Measurements from ENCODE around the gene TPRG1.

The TPRG1 gene

DNA sequence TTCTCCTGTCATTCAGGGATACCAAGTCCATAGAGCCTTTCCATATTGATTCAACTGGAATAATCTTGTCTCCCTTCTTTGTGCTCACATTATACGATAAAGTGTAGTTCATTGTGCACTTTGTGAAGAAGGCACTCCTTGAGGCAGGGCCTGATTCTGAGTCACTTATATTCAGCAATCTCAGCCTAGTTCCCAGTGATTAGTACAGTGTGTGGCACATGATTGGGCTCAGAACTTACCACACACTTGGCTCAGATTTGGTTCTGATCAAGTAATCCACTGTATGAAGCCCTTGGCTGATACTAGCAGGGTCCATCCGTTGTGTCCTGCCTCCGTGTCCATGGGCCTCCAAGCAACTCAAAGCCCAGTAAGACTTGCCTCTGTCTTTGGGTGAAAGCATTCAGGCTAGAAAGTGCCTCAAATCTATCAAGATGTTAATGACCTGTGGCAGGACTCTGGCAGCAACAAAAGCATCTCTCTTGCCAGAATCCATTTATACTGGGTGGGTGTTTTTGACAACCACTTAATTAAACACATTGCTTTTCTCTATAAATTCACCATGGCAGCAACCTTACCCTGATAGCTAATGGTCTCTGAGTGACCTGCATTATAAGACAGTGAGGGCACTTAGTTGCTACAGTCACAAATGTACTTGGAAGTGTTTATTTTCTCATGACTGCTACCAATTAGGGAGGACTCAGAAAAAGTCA, 51.3 kb downstream of the TPRG1 start:
- no peaks in the 10 kb centered on the region for H3K27me3 ChIP-seq (ENCODE audit: insufficient read depth, low read depth, severe bottlenecking)
- TF ChIP-seq, protein P1, sequence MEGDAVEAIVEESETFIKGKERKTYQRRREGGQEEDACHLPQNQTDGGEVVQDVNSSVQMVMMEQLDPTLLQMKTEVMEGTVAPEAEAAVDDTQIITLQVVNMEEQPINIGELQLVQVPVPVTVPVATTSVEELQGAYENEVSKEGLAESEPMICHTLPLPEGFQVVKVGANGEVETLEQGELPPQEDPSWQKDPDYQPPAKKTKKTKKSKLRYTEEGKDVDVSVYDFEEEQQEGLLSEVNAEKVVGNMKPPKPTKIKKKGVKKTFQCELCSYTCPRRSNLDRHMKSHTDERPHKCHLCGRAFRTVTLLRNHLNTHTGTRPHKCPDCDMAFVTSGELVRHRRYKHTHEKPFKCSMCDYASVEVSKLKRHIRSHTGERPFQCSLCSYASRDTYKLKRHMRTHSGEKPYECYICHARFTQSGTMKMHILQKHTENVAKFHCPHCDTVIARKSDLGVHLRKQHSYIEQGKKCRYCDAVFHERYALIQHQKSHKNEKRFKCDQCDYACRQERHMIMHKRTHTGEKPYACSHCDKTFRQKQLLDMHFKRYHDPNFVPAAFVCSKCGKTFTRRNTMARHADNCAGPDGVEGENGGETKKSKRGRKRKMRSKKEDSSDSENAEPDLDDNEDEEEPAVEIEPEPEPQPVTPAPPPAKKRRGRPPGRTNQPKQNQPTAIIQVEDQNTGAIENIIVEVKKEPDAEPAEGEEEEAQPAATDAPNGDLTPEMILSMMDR (IDR thresholded peaks at IDR 0.05; ENCODE audit: low read depth, low read length) = no peak
- no peak for DNase-seq
- H3K36me3 ChIP-seq = no peaks in the 10 kb centered on the region
- H3K27ac ChIP-seq = no peak overlapping the region
- H3K9me3 ChIP-seq (ENCODE audit: severe bottlenecking) = no peaks in the 10 kb centered on the region
- H3K4me3 ChIP-seq (ENCODE audit: low read depth, low read length) = no peak overlapping the region

GRCh38 chr3:189225431-189225830, 53.7 kb downstream of the TPRG1 start:
- no peaks in the 10 kb centered on the region for H3K36me3 ChIP-seq
- TF ChIP-seq, protein P1 (IDR thresholded peaks at IDR 0.05; ENCODE audit: low read depth, low read length) = no peak

DNA sequence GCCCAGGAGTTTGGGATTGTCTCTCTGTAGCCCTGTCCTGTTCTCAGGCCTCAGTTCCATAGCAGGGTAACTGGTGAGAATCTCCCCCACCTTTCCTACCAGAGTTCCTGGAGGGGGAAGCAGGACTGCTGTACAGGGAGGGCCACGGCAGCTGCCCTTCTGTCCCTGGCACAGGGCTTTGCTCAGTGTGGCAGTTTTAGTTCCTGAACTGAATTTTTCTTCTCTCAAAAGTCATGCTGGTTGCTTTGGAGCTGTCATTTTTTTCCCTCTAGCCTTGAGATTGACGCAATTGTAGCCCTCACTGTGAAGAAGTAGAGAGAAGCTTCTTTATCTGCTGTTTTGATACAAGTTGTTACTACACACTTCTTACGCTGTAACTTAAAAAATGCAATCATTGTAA, 55.5 kb downstream of the TPRG1 start:
- TF ChIP-seq, protein P1 (IDR thresholded peaks at IDR 0.05; ENCODE audit: low read depth, low read length) = no peak
- H3K9me3 ChIP-seq (ENCODE audit: severe bottlenecking) = no peaks in the 10 kb centered on the region
- no peaks in the 10 kb centered on the region for H3K36me3 ChIP-seq
- H3K27me3 ChIP-seq (ENCODE audit: insufficient read depth, low read depth, severe bottlenecking) = no peaks in the 10 kb centered on the region
- DNase-seq = no peak
- H3K27ac ChIP-seq = no peak overlapping the region
- H3K4me3 ChIP-seq (ENCODE audit: low read depth, low read length) = no peak overlapping the region

More at GRCh38 chr3:189225431-189225830, 53.7 kb downstream of the TPRG1 start:
- Histone ChIP-seq H3K9me3 (ENCODE audit: severe bottlenecking) (no peaks in the 10 kb centered on the region), H3K4me3 (ENCODE audit: low read depth, low read length) (no peak overlapping the region), H3K27ac (no peak overlapping the region), H3K27me3 (ENCODE audit: insufficient read depth, low read depth, severe bottlenecking) (no peaks in the 10 kb centered on the region)
- no peak for DNase-seq

GRCh38 chr3:189229196-189229828, 57.5 kb downstream of the TPRG1 start:
- Histone ChIP-seq H3K9me3 (ENCODE audit: severe bottlenecking) (no peaks in the 10 kb centered on the region), H3K27me3 (ENCODE audit: insufficient read depth, low read depth, severe bottlenecking) (no peaks in the 10 kb centered on the region), H3K27ac (no peak overlapping the region), H3K36me3 (no peaks in the 10 kb centered on the region), H3K4me3 (ENCODE audit: low read depth, low read length) (no peak overlapping the region)
- no peak for DNase-seq
- TF ChIP-seq, protein P1 (IDR thresholded peaks at IDR 0.05; ENCODE audit: low read depth, low read length) = no peak

DNA sequence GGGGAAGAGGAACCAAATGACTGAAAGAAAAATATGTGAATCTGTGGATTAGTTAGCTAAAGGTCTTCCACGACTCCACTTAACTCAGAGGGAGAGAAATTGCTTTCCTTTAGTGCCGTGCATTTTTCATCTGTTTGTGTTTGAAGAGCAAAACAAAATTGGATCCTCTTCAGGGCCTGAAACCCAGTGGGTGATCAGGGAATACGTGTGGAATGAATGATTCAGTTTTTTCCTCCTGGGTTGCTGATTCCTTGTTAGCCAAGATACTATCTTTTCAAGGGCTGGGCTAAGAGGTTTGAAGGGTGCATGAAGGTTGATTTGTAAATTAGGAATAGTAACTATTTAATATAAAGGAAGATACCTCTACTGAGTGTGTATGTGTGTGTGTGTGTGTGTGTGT, 61.0 kb downstream of the TPRG1 start:
- no peaks in the 10 kb centered on the region for H3K36me3 ChIP-seq
- no peak for DNase-seq
- TF ChIP-seq, protein P1 (IDR thresholded peaks at IDR 0.05; ENCODE audit: low read depth, low read length) = no peak

More for the DNA sequence above, 61.0 kb downstream of the TPRG1 start:
- Histone ChIP-seq H3K4me3 (ENCODE audit: low read depth, low read length) (no peak overlapping the region), H3K9me3 (ENCODE audit: severe bottlenecking) (no peaks in the 10 kb centered on the region), H3K27me3 (ENCODE audit: insufficient read depth, low read depth, severe bottlenecking) (no peaks in the 10 kb centered on the region), H3K27ac (no peak overlapping the region)

All from WERI-Rb-1 (cell line).